H9 (cell line): ENCODE data around the gene RXFP1. TPM values are rescaled to one million over a fixed set of nuclear protein-coding genes. Genes with fewer than 3 reads are reported as not detected.
A peak's percentile ranks its signal among the peaks of the same experiment; 100 is the strongest.

ENCODE experiments used
- DNase-seq: peaks from one replicate; pipeline ENCODE4 v3.0.0-alpha.2; 2017
- H2AFZ ChIP-seq: one replicate; pipeline ENCODE4 v1.6.1; 2013; ENCODE audit warnings: mild to moderate bottlenecking, low read length, control low read depth, moderate library complexity
- H2AK5ac ChIP-seq: 2 replicates; pipeline ENCODE4 v1.6.1; 2013; ENCODE audit warnings: low read length, control low read depth, mixed read lengths; ENCODE audit not compliant: insufficient read length
- H2BK120ac ChIP-seq: one replicate; pipeline ENCODE4 v1.6.1; 2013; ENCODE audit warnings: low read depth, mild to moderate bottlenecking, low read length, control low read depth, inconsistent platforms; ENCODE audit not compliant: poor library complexity, severe bottlenecking
- H2BK12ac ChIP-seq: 2 replicates; pipeline ENCODE4 v1.6.1; 2013; ENCODE audit warnings: low read length, control low read depth, mixed read lengths, low read depth; ENCODE audit not compliant: insufficient read length
- H2BK15ac ChIP-seq: 2 replicates; pipeline ENCODE4 v1.6.1; 2013; ENCODE audit warnings: low read depth, low read length, control low read depth
- H2BK20ac ChIP-seq: one replicate; pipeline ENCODE4 v1.6.1; 2013; ENCODE audit warnings: low read depth, mild to moderate bottlenecking, low read length, control low read depth, inconsistent platforms; ENCODE audit not compliant: poor library complexity, severe bottlenecking
- H2BK5ac ChIP-seq: 2 replicates; pipeline ENCODE4 v1.6.1; 2013; ENCODE audit warnings: low read length, control low read depth, mixed read lengths; ENCODE audit not compliant: insufficient read length
- H3K14ac ChIP-seq: 2 replicates; pipeline ENCODE4 v1.6.1; 2013; ENCODE audit warnings: low read length, control low read depth; ENCODE audit not compliant: insufficient read depth
- H3K18ac ChIP-seq: 2 replicates; pipeline ENCODE4 v1.6.1; 2013; ENCODE audit warnings: low read depth, mild to moderate bottlenecking, mixed read lengths, low read length, control low read depth; ENCODE audit not compliant: insufficient read length
- H3K23ac ChIP-seq: 2 replicates; pipeline ENCODE4 v1.6.1; 2013; ENCODE audit warnings: low read length, control low read depth, mixed read lengths, low read depth; ENCODE audit not compliant: insufficient read length
- H3K23me2 ChIP-seq: 2 replicates; pipeline ENCODE4 v1.6.1; 2013; ENCODE audit warnings: low read depth, mild to moderate bottlenecking, mixed read lengths, low read length, control low read depth; ENCODE audit not compliant: insufficient read length, poor library complexity, severe bottlenecking
- H3K27ac ChIP-seq: 2 replicates; pipeline ENCODE4 v1.5.1; 2013; ENCODE audit warnings: low read length, control low read depth, mixed read lengths, low read depth; ENCODE audit not compliant: insufficient read length
- H3K27me3 ChIP-seq: 2 replicates; pipeline ENCODE4 v1.6.1; 2013; ENCODE audit warnings: low read length, control low read depth, inconsistent platforms; ENCODE audit not compliant: insufficient read depth
- H3K4ac ChIP-seq: 2 replicates; pipeline ENCODE4 v1.6.1; 2013; ENCODE audit warnings: low read depth, mild to moderate bottlenecking, control low read depth, inconsistent platforms, low read length, moderate library complexity
- H3K4me1 ChIP-seq: 2 replicates; pipeline ENCODE4 v1.6.1; 2013; ENCODE audit warnings: low read length, control low read depth, inconsistent platforms; ENCODE audit not compliant: insufficient read depth
- H3K4me2 ChIP-seq: 2 replicates; pipeline ENCODE4 v1.6.1; 2013; ENCODE audit warnings: low read length, control low read depth, mixed read lengths; ENCODE audit not compliant: insufficient read length, insufficient read depth
- H3K56ac ChIP-seq: 2 replicates; pipeline ENCODE4 v1.6.1; 2013; ENCODE audit warnings: low read depth, mild to moderate bottlenecking, mixed read lengths, low read length, control low read depth; ENCODE audit not compliant: insufficient read length
- H3K79me1 ChIP-seq: 2 replicates; pipeline ENCODE4 v1.6.1; 2013; ENCODE audit warnings: low read depth, mild to moderate bottlenecking, moderate library complexity, low read length, control low read depth, inconsistent platforms; ENCODE audit not compliant: insufficient read depth, poor library complexity, severe bottlenecking
- H3K79me2 ChIP-seq: 2 replicates; pipeline ENCODE4 v1.6.1; 2013; ENCODE audit warnings: low read length, control low read depth, inconsistent platforms; ENCODE audit not compliant: insufficient read depth
- H3K9ac ChIP-seq: 2 replicates; pipeline ENCODE4 v1.6.1; 2013; ENCODE audit warnings: low read length, control low read depth, mixed read lengths; ENCODE audit not compliant: insufficient read length; ENCODE audit errors: extremely low read depth
- H3K9me3 ChIP-seq: one replicate; pipeline ENCODE4 v1.6.1; 2013; ENCODE audit warnings: low read depth, low read length, inconsistent platforms; ENCODE audit not compliant: control insufficient read depth
- H3T11ph ChIP-seq: one replicate; pipeline ENCODE4 v1.6.1; 2013; ENCODE audit warnings: mild to moderate bottlenecking, low read length, control low read depth, inconsistent platforms
- H4K20me1 ChIP-seq: one replicate; pipeline ENCODE4 v1.6.1; 2013; ENCODE audit not compliant: control insufficient read depth, insufficient read length, insufficient read depth
- H4K5ac ChIP-seq: 2 replicates; pipeline ENCODE4 v1.6.1; 2013; ENCODE audit warnings: low read depth, mild to moderate bottlenecking, mixed read lengths, low read length, control low read depth; ENCODE audit not compliant: insufficient read length
- H4K8ac ChIP-seq: replicated peaks from 2 replicates; pipeline ENCODE4 v1.6.1; 2013; ENCODE audit warnings: low read length, control low read depth, mixed read lengths, low read depth; ENCODE audit not compliant: insufficient read length
- H4K91ac ChIP-seq: 2 replicates; pipeline ENCODE4 v1.6.1; 2013; ENCODE audit warnings: low read depth, mild to moderate bottlenecking, moderate library complexity, mixed read lengths, low read length, control low read depth; ENCODE audit not compliant: insufficient read length
- H3K27ac Mint-ChIP-seq, 3 experiments: 2 replicates in 2 of 3; 3 replicates in 1 of 3; pipeline ENCODE4 v1.8.0; 2020 to 2021; ENCODE audit warnings: mixed read lengths in 3 of 3, mild to moderate bottlenecking in 1 of 3, moderate library complexity in 1 of 3
- H3K27me3 Mint-ChIP-seq: 2 replicates; pipeline ENCODE4 v1.8.0; 2021; ENCODE audit warnings: low read depth, mild to moderate bottlenecking, moderate library complexity, mixed read lengths
- H3K36me3 Mint-ChIP-seq, 3 experiments: 2 replicates in 2 of 3; 3 replicates in 1 of 3; pipeline ENCODE4 v1.8.0; 2020 to 2021; ENCODE audit warnings: low read depth in 3 of 3, mixed read lengths in 3 of 3; ENCODE audit not compliant: insufficient read depth in 1 of 3
- H3K4me1 Mint-ChIP-seq, 2 experiments: 2 replicates each; pipeline ENCODE4 v1.8.0; 2020; ENCODE audit warnings: mixed read lengths in 2 of 2
- H3K4me3 Mint-ChIP-seq, 2 experiments: 2 replicates in 1 of 2; 3 replicates in 1 of 2; pipeline ENCODE4 v1.8.0; 2020 to 2021; ENCODE audit warnings: mild to moderate bottlenecking in 2 of 2, mixed read lengths in 2 of 2, moderate library complexity in 1 of 2
- H3K9me3 Mint-ChIP-seq, 2 experiments: 2 replicates in 1 of 2; 3 replicates in 1 of 2; pipeline ENCODE4 v1.8.0; 2020; ENCODE audit warnings: mild to moderate bottlenecking in 2 of 2, mixed read lengths in 2 of 2, moderate library complexity in 1 of 2
- WGBS: extraction: QIAGEN DNeasy Blood & Tissue Kit; methylation state at CpG from one replicate; pipeline ENCODE4 v1.1.7; 2013; ENCODE audit warnings: missing lambda C conversion rate, low lambda C conversion rate, mixed read lengths; ENCODE audit not compliant: insufficient read length; ENCODE audit errors: extremely low coverage; 5-methylcytosine and 5-hydroxymethylcytosine counted together
- total RNA-seq: library from RNA; stranded (reverse); gene quantifications from 2 replicates; pipeline ENCODE4 v1.2.1, GENCODE V29; 2021
- TF ChIP-seq, protein P1 (sequence below): fragments of 200-600 bp; sonication (generic); conservative IDR thresholded peaks from 3 replicates; pipeline ENCODE4 v1.8.0; 2021; ENCODE audit warnings: antibody characterized with exemption, mild to moderate bottlenecking

Gene RXFP1
- total RNA-seq, 1 experiment from 2014 or later = 0.17 TPM

DNA sequence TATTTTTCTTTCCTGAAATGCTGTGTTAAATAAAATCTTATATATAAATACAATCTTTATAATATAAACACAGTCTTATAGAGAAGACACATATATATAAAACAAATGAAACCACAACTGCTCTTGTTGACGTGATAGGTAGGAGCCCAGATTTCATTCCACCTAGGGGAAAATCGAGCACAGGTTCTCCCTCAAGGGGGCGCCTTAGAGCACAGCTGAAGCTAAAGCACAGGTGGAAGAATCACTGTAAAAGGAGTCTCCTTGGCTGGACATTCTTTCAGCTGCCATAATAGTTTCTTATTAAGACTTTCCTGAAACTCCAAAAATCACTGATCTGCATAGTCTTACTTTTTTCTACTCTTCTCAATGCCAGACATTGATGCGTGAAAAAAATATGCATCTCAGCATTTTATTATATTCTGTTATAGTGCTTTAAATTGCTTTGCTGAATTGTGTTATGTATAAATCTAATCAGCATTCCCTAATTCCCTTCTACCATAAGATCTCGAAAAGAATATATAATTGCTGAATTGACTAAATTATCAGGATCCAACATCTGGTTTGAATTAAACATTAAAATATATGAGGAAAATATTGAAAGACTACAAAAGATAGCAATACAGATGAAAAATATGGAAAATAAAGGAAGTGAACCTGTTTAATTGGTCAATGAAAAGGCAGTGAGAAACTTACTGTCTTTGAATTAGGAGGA lies 25.5 kb upstream of the RXFP1 start:
- Histone ChIP-seq H2BK120ac (no peak overlapping the region), H3K23me2 (no peaks in the 10 kb centered on the region), H2BK5ac (no peak overlapping the region), H3K23ac (no peak overlapping the region), H2BK12ac (no peak overlapping the region), H3K18ac (no peak overlapping the region), H3K14ac (no peak overlapping the region), H3K79me2 (no peaks in the 10 kb centered on the region), H4K8ac (no peak overlapping the region), H4K5ac (no peak overlapping the region), H4K91ac (no peak overlapping the region), H3K56ac (no peak overlapping the region), H3K9ac (no peak overlapping the region), H3K4me2 (no peak overlapping the region), H3K9me3 (no peaks in the 10 kb centered on the region), H3K4me1 (no peaks in the 10 kb centered on the region), H3K4ac (no peak overlapping the region), H2BK20ac (no peak overlapping the region), H2AK5ac (no peak overlapping the region), H3T11ph (no peak overlapping the region), H2BK15ac (no peak overlapping the region), H3K27ac (no peak overlapping the region), H4K20me1 (no peaks in the 10 kb centered on the region), H3K27me3 (no peaks in the 10 kb centered on the region), H2AFZ (no peak overlapping the region), H3K79me1 (no peaks in the 10 kb centered on the region)
- DNase-seq = peak; percentile 58
- WGBS = no CpG with 5 or more reads among the region's 5 CpGs
- H3K27ac Mint-ChIP-seq = no peak overlapping the region
- H3K9me3 Mint-ChIP-seq = peaks cover 2 to 4% of the 10 kb centered on the region in 2 experiments; a peak in 2 of 5 replicates
- TF ChIP-seq, protein P1, sequence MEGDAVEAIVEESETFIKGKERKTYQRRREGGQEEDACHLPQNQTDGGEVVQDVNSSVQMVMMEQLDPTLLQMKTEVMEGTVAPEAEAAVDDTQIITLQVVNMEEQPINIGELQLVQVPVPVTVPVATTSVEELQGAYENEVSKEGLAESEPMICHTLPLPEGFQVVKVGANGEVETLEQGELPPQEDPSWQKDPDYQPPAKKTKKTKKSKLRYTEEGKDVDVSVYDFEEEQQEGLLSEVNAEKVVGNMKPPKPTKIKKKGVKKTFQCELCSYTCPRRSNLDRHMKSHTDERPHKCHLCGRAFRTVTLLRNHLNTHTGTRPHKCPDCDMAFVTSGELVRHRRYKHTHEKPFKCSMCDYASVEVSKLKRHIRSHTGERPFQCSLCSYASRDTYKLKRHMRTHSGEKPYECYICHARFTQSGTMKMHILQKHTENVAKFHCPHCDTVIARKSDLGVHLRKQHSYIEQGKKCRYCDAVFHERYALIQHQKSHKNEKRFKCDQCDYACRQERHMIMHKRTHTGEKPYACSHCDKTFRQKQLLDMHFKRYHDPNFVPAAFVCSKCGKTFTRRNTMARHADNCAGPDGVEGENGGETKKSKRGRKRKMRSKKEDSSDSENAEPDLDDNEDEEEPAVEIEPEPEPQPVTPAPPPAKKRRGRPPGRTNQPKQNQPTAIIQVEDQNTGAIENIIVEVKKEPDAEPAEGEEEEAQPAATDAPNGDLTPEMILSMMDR = peak; percentile 86
- no peak overlapping the region for H3K4me3 Mint-ChIP-seq
- no peaks in the 10 kb centered on the region for H3K27me3 Mint-ChIP-seq
- no peaks in the 10 kb centered on the region for H3K4me1 Mint-ChIP-seq
- H3K36me3 Mint-ChIP-seq = 0 out of 7 replicates have a peak, but pooled peaks cover 0 to 4% (median 3%) of the 10 kb centered on the region in 3 experiments
